Tibial artery (tissue), 4 donors: ENCODE results near the gene RBBP9.

Experiments
- DNase-seq, 2 donors: peaks; one replicate each; pipeline ENCODE4 v3.0.0-alpha.2; 2019
- H3K27ac ChIP-seq, 2 donors: fragments of 200-600 bp; sonication (generic) in 1 of 2; 1 replicate in 1 of 2; 2 replicates in 1 of 2; pipeline ENCODE4 v1.5.1; 2018 to 2019; ENCODE audit warnings: mild to moderate bottlenecking in 1 of 2
- H3K27me3 ChIP-seq, 2 donors: fragments of 200-600 bp; sonication (generic) in 1 of 2; one replicate each; pipeline versions ENCODE4 v1.5.1 to v1.6.0; 2016 to 2019
- H3K36me3 ChIP-seq, 3 donors: fragments of 200-600 bp; sonication (generic) in 2 of 3; one replicate each; pipeline ENCODE4 v1.5.1; 2016 to 2019; ENCODE audit warnings: mild to moderate bottlenecking in 2 of 3
- H3K4me1 ChIP-seq, 4 donors: fragments of 200-600 bp; sonication (generic) in 2 of 4; 1 replicate in 3 of 4; 2 replicates in 1 of 4; pipeline ENCODE4 v1.5.1; 2016 to 2019
- H3K4me3 ChIP-seq, 2 donors: fragments of 200-600 bp; sonication (generic) in 1 of 2; 1 replicate in 1 of 2; 2 replicates in 1 of 2; pipeline ENCODE4 v1.5.1; 2018 to 2019; ENCODE audit warnings: mild to moderate bottlenecking in 2 of 2
- H3K9me3 ChIP-seq, 3 donors: fragments of 200-600 bp; sonication (generic) in 1 of 3; one replicate each; pipeline ENCODE4 v1.5.1; 2016 to 2019
- CTCF ChIP-seq, 2 experiments: fragments of 200-600 bp in 1 of 2; fragments of 450-650 bp in 1 of 2; IDR thresholded peaks; one replicate each; pipeline ENCODE4 v1.5.1; 2017 to 2019; ENCODE audit warnings: antibody characterized with exemption in 2 of 2, mild to moderate bottlenecking in 1 of 2, moderate library complexity in 1 of 2
- intact Hi-C: fragments of 100-400 bp; cut with DNase I; formaldehyde crosslinking; loops from one replicate; pipeline ENCODE4 v1.15.0; 2023; ENCODE audit warnings: low total_unique reads

The RBBP9 gene

DNA sequence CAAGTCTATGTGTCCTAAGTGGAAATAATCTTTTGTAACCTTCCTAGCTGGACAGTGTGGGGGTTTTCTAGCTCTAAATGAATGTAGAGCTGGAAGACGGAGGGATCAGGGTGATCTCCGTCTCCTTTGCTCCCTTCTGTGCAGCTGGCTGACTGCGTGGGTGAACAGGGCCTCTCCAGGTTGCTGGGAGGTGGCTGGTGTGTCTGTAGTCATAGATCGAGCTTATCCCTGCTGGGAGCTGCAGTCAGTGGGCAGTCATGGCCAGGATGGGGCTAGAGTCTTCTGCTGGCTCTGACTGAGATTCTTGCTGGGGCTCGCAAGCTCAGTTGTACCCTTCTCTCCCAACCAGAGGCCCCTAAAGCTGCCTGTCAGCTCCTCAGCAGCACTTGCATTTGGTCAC is 17.1 kb upstream of the RBBP9 start:
- intact Hi-C loops = no loop called here
- peaks cover 23 to 58% (median 41%) of the 10 kb centered on the region in 3 donors for H3K36me3 ChIP-seq
- no peaks in the 10 kb centered on the region for H3K27me3 ChIP-seq
- H3K27ac ChIP-seq = no peak overlapping the region
- no peak for DNase-seq
- H3K4me1 ChIP-seq = peaks cover 0 to 2% (median 0%) of the 10 kb centered on the region in 4 donors
- H3K9me3 ChIP-seq = no peaks in the 10 kb centered on the region
- TF ChIP-seq CTCF (IDR thresholded peaks at IDR 0.05) = no peak
- no peak overlapping the region for H3K4me3 ChIP-seq

DNA sequence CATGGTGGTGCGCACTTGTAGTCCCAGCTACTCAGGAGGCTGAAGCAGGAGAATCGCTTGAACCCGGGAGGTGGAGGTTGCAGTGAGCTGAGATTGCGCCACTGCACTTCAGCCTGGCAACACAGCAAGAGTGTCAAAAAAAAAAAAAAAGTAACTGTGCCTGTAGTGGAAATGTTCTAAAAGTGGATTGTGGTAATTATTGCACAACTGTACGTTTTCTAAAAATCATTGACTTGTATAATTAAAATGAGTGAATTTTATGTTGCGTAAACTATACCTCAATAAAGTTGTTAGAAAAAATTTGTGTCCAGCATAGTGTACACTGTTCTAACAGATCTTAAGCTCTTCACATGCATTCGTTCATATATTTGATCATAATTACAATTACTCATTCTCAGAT is 16.2 kb upstream of the RBBP9 start:
- no peak for DNase-seq
- Histone ChIP-seq H3K27me3 (no peaks in the 10 kb centered on the region), H3K9me3 (no peaks in the 10 kb centered on the region), H3K4me3 (no peak overlapping the region), H3K4me1 (peaks cover 0 to 11% (median 7%) of the 10 kb centered on the region in 4 donors), H3K27ac (no peak overlapping the region), H3K36me3 (peaks cover 23 to 58% (median 41%) of the 10 kb centered on the region in 3 donors)
- intact Hi-C loops = no loop called here
- no peak for TF ChIP-seq CTCF (IDR thresholded peaks at IDR 0.05)

- Histone ChIP-seq H3K27ac (no peak overlapping the region), H3K36me3 (peaks cover 23 to 45% (median 35%) of the 10 kb centered on the region in 3 donors), H3K27me3 (no peaks in the 10 kb centered on the region), H3K9me3 (no peaks in the 10 kb centered on the region), H3K4me3 (no peak overlapping the region), H3K4me1 (peaks cover 0 to 16% (median 10%) of the 10 kb centered on the region in 4 donors)
- intact Hi-C loops = no loop called here
- no peak for DNase-seq
- TF ChIP-seq CTCF (IDR thresholded peaks at IDR 0.05) = no peak
Observed at GRCh38 chr20:18511571-18511970, 14.5 kb upstream of the RBBP9 start.

- peaks cover 0 to 16% (median 10%) of the 10 kb centered on the region in 4 donors for H3K4me1 ChIP-seq
- TF ChIP-seq CTCF (IDR thresholded peaks at IDR 0.05) = peak in 1 of 2 experiments; percentile 11
Observed at GRCh38 chr20:18507218-18508191, 10.5 kb upstream of the RBBP9 start, which contains the start of gene SEC23B. Gene SEC23B (plus strand): TSS chr20:18507940. CDS start chr20:18510836, 2,896 bp downstream.

DNA sequence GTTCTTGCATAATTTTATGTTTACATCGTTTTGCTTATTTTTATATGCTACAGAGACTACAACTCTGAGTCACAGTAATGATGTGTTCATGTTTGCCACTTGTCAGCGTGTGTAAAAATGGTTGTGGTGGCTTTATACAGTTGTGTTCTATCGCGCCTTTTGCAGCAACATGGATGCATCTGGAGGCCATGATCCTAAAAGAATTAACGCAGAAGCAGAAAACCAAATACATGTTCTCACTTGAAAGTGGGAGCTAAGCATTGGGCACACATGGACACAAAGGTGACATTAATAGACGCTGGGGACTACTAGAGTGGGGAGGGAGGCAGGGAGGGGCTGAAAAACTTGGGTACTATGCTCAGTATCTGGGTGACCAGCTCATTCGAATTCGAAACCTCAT is 9.7 kb upstream of the RBBP9 start:
- Histone ChIP-seq H3K4me1 (peaks cover 0 to 16% (median 10%) of the 10 kb centered on the region in 4 donors), H3K27me3 (no peaks in the 10 kb centered on the region), H3K36me3 (peaks cover 0 to 6% (median 2%) of the 10 kb centered on the region in 3 donors), H3K9me3 (no peaks in the 10 kb centered on the region), H3K4me3 (peak overlapping the region; percentile 63 to 73), H3K27ac (peak overlapping the region; percentile 92 to 95)
- TF ChIP-seq CTCF (IDR thresholded peaks at IDR 0.05) = no peak
- DNase-seq = no peak
- intact Hi-C loops = loop anchor here (5.0 kb wide), 2 partner anchors 39 to 61 kb away; partner anchors contain the start of genes DZANK1, POLR3F and SMIM26

More at GRCh38 chr20:18507218-18508191, 10.5 kb upstream of the RBBP9 start, which contains the start of gene SEC23B:
- peak; percentile 96 to 97 for DNase-seq
- peak within 1 kb of the TSS; percentile 63 to 73 for H3K4me3 ChIP-seq
- peaks cover under 1 to 12% (median 9%) of the 10 kb centered on the region in 3 donors for H3K36me3 ChIP-seq
- intact Hi-C loops = loop anchor here (5.0 kb wide), 2 partner anchors 40 to 60 kb away; partner anchors contain the start of genes DZANK1, POLR3F and SMIM26
- H3K27me3 ChIP-seq = no peaks in the 10 kb centered on the region
- H3K27ac ChIP-seq = peak within 1 kb of the TSS; percentile 92 to 95
- H3K9me3 ChIP-seq = no peaks in the 10 kb centered on the region
